Measurements from ENCODE around the gene MKRN1.

GRCh38 chr7:140423501-140423900 lies 55.8 kb downstream of the MKRN1 start:
- TF ChIP-seq EZH2phosphoT487 (IDR thresholded peaks at IDR 0.05; ENCODE audit: borderline replicate concordance, low read length) (no peak), CTCF (IDR thresholded peaks at IDR 0.05; ENCODE audit: low read depth, low read length, poor library complexity, severe bottlenecking) (no peak)

Measured in DOHH2 (cell line).